ENCODE measurements around the gene FARP1.

- no peak for TF ChIP-seq CTCF (IDR thresholded peaks at IDR 0.05; ENCODE audit: low read depth, low read length, poor library complexity, severe bottlenecking)
- TF ChIP-seq EZH2phosphoT487 (IDR thresholded peaks at IDR 0.05; ENCODE audit: borderline replicate concordance, low read length) = no peak
Observed at GRCh38 chr13:98216711-98217285, 73.9 kb downstream of the FARP1 start.

Measured in DOHH2 (cell line).